ENCODE measurements around the gene TRIM69. TPM values are rescaled to one million over a fixed set of nuclear protein-coding genes. Genes with fewer than 3 reads are reported as not detected.
"Not testable (repeated sequence)": the region's sequence is repeated elsewhere in the genome, so short reads cannot be mapped to it uniquely, and the experiment has no call there.

Gene TRIM69
- total and polyA plus RNA-seq, 9 donors, result 7.0 to 51.4 (median 19.7) TPM

DNA sequence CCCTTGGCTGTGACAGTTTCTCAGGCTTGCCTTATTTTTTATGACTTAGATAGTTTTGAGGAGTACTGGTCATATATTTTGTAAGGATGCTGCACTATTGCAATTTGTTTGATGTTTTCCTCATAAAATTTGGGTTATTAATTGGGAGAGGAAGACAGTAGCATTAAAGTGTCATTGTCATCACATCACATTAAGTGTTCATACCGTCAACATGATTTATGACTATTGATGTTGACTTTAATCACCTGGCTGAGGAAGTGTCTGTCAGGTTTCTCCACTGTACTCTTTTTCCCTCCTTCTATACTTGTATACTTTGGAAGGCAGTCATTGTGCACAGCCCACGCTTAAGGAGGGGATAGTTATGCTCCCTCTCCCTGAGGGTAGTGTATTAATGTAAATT lies 26.9 kb downstream of the TRIM69 start:
- Histone ChIP-seq H3K36me3 (no peaks in the 10 kb centered on the region), H3K4me1 (ENCODE audit: insufficient read depth) (no peaks in the 10 kb centered on the region), H3K27ac (no peak overlapping the region), H3K9me3 (no peaks in the 10 kb centered on the region), H3K4me3 (no peak overlapping the region), H3K27me3 (no peaks in the 10 kb centered on the region)
- intact Hi-C loops (cut with DNase I), result no loop called here
- 85 to 86% (median 85%) methylated on average over 2 of the region's 2 CpGs for WGBS, 3 donors
- DNase-seq, result no peak
- no peak for TF ChIP-seq POLR2A (IDR thresholded peaks at IDR 0.05)
- TF ChIP-seq EP300 (IDR thresholded peaks at IDR 0.05), result no peak
- TF ChIP-seq, protein P1, sequence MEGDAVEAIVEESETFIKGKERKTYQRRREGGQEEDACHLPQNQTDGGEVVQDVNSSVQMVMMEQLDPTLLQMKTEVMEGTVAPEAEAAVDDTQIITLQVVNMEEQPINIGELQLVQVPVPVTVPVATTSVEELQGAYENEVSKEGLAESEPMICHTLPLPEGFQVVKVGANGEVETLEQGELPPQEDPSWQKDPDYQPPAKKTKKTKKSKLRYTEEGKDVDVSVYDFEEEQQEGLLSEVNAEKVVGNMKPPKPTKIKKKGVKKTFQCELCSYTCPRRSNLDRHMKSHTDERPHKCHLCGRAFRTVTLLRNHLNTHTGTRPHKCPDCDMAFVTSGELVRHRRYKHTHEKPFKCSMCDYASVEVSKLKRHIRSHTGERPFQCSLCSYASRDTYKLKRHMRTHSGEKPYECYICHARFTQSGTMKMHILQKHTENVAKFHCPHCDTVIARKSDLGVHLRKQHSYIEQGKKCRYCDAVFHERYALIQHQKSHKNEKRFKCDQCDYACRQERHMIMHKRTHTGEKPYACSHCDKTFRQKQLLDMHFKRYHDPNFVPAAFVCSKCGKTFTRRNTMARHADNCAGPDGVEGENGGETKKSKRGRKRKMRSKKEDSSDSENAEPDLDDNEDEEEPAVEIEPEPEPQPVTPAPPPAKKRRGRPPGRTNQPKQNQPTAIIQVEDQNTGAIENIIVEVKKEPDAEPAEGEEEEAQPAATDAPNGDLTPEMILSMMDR (IDR thresholded peaks at IDR 0.05), result no peak

DNA sequence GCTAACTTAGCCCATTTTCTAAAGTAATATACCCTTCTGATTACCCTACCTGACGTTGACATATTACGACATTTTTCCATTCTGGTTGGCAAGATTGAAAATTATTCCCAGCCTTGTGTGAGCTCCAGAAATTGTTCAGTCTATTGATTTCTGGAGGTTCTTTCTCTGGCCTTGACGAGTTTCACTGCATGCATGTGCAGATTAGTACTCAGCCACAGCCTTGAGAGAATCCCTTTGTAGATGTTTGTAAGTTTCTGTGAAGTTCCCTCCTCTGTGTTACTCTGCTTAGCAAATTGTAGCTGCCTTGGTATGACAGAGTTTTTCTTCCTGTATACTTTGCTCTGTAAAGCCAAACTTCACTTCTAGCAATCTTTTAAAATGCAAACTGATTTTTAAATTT lies 27.5 kb downstream of the TRIM69 start:
- Histone ChIP-seq H3K4me1 (ENCODE audit: insufficient read depth) (no peaks in the 10 kb centered on the region), H3K9me3 (no peaks in the 10 kb centered on the region), H3K27ac (no peak overlapping the region), H3K4me3 (no peak overlapping the region), H3K36me3 (no peaks in the 10 kb centered on the region), H3K27me3 (no peaks in the 10 kb centered on the region)
- TF ChIP-seq POLR2A (IDR thresholded peaks at IDR 0.05) (no peak), EP300 (IDR thresholded peaks at IDR 0.05) (no peak)
- TF ChIP-seq, protein P1 (IDR thresholded peaks at IDR 0.05), result no peak
- no peak for DNase-seq
- intact Hi-C loops (cut with DNase I), result no loop called here
- WGBS, 3 donors, result 68 to 78% (median 77%) methylated on average over 3 of the region's 3 CpGs

DNA sequence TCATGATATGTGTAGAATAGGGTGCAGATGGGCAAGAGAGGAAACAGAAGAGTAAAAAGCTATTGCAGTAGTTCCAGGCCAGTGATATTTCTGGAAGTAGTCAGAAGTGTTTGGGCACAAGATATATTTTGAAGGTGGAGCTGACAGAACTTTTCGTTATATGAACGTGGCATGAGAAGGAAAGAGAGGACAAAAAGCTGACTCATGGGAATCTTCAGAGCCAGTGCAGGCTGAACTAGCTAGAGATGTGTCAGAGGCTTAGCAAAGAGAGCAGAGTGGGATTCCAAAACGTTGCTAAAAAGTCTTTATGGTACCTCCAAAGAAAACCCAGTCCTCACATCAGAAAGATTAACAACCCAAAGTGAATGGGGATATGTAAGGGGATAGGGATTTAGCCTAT lies 28.7 kb downstream of the TRIM69 start:
- WGBS, 3 donors, result 30 to 38% (median 36%) methylated on average over 3 of the region's 3 CpGs
- no peaks in the 10 kb centered on the region for H3K4me1 ChIP-seq (ENCODE audit: insufficient read depth)
- no peaks in the 10 kb centered on the region for H3K27me3 ChIP-seq
- TF ChIP-seq, protein P1 (IDR thresholded peaks at IDR 0.05), result no peak
- TF ChIP-seq EP300 (IDR thresholded peaks at IDR 0.05) (no peak), POLR2A (IDR thresholded peaks at IDR 0.05) (no peak)
- intact Hi-C loops (cut with DNase I), result no loop called here
- H3K4me3 ChIP-seq, result no peak overlapping the region
- H3K9me3 ChIP-seq, result no peaks in the 10 kb centered on the region
- no peak for DNase-seq
- no peaks in the 10 kb centered on the region for H3K36me3 ChIP-seq
- no peak overlapping the region for H3K27ac ChIP-seq

DNA sequence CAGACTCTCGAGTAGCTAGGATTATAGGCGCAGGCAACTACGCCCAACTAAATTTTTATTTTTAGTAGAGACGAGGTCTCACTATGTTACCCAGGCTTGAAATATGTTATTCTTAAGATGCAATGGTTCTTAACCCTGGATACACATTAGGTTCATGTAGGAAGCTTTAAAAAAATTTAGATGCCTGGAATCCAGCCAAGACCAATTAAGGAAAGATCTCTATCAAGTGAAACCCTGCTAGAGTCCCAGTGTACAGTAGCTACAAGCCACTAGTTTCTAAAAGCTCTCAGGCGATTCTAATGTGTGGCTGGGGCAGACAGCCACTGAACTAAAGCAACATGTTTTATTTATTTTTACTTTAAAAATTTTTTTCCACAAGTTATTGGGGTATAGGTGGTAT lies 33.2 kb downstream of the TRIM69 start:
- H3K9me3 ChIP-seq, result no peaks in the 10 kb centered on the region
- no peak overlapping the region for H3K27ac ChIP-seq
- intact Hi-C loops (cut with DNase I), result no loop called here
- H3K4me1 ChIP-seq (ENCODE audit: insufficient read depth), result no peaks in the 10 kb centered on the region
- no peaks in the 10 kb centered on the region for H3K36me3 ChIP-seq
- DNase-seq, result no peak
- WGBS, 3 donors, result 68 to 70% (median 69%) methylated on average over 5 of the region's 5 CpGs
- H3K27me3 ChIP-seq, result no peaks in the 10 kb centered on the region
- no peak overlapping the region for H3K4me3 ChIP-seq
- no peak for TF ChIP-seq POLR2A (IDR thresholded peaks at IDR 0.05)

DNA sequence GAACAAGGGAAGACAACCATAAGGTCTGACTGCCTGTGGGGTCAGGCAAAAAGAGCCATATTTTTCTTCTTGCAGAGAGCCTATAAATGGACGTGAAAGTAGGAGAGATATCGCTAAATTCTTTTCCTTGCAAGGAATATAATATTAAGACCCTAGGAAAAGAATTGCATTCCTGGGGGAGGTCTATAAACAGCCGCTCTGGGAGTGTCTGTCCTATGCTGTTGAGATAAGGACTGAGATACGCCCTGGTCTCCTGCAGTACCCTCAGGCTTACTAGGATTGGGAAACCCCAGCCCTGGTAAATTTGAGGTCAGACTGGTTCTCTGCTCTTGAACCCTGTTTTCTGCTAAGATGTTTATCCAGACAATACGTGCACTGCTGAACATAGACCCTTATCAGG lies 34.4 kb downstream of the TRIM69 start:
- H3K27ac ChIP-seq; H3K9me3 ChIP-seq; H3K4me1 ChIP-seq (ENCODE audit: insufficient read depth); H3K36me3 ChIP-seq; H3K27me3 ChIP-seq; H3K4me3 ChIP-seq; intact Hi-C loops (cut with DNase I); DNase-seq: not testable (repeated sequence)
- 65 to 85% (median 81%) methylated on average over 5 of the region's 5 CpGs for WGBS, 3 donors

DNA sequence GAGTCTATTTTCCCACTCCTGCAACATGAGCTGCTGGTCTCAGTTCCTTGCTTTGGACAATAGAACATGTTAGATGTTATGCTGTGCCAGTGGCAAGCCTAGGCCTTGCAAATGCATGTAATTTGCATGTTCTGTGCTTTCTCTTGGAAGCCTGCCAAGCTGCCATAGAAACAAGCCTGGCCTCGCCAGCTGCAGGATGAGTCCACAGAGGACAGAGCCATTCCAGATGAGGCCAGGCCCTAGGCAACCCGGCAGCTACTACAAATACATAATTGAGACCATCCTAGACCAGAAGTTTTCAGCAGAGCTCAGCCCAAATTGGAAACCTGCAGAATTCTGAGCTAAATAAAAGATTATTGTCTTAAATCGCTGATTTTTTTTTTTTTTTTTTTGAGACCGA lies 39.6 kb downstream of the TRIM69 start:
- intact Hi-C loops (cut with DNase I), result no loop called here
- H3K9me3 ChIP-seq, result no peaks in the 10 kb centered on the region
- H3K36me3 ChIP-seq, result no peaks in the 10 kb centered on the region
- no peaks in the 10 kb centered on the region for H3K4me1 ChIP-seq (ENCODE audit: insufficient read depth)
- DNase-seq, result no peak
- H3K4me3 ChIP-seq, result no peak overlapping the region
- TF ChIP-seq, protein P1 (IDR thresholded peaks at IDR 0.05), result no peak
- no peak for TF ChIP-seq EP300 (IDR thresholded peaks at IDR 0.05)
- TF ChIP-seq POLR2A (IDR thresholded peaks at IDR 0.05), result no peak
- no peak overlapping the region for H3K27ac ChIP-seq
- 72 to 79% (median 74%) methylated on average over 4 of the region's 4 CpGs for WGBS, 3 donors
- H3K27me3 ChIP-seq, result no peaks in the 10 kb centered on the region
